NCI-H1417 treated with DMSO at 0.1 percent for 48 hours (cell line): ENCODE results near the gene FAM24A.

ENCODE experiments used
- DNase-seq: peaks from one replicate; lab custom pipeline; 2025; lab: John Stamatoyannopoulos, UW

The FAM24A gene

GRCh38 chr10:122931088-122931906, 20.9 kb downstream of the FAM24A start:
- DNase-seq = no peak

- DNase-seq = no peak
Measured at GRCh38 chr10:122939133-122939855, 28.9 kb downstream of the FAM24A start.

GRCh38 chr10:122939856-122940543, 29.6 kb downstream of the FAM24A start:
- DNase-seq = no peak

- no peak for DNase-seq
Measured at GRCh38 chr10:122949296-122949695, 38.9 kb downstream of the FAM24A start.

GRCh38 chr10:122953902-122954730, 43.7 kb downstream of the FAM24A start, which contains the start of gene C10orf88:
Gene C10orf88 (minus strand): TSS chr10:122954227. CDS start chr10:122954178, 49 bp downstream.
- peak; percentile 86 for DNase-seq

GRCh38 chr10:122954731-122955050, 44.3 kb downstream of the FAM24A start:
- DNase-seq = no peak

- DNase-seq = no peak
Measured at GRCh38 chr10:122955892-122956291, 45.5 kb downstream of the FAM24A start.

- no peak for DNase-seq
Measured at GRCh38 chr10:122957474-122957873, 47.1 kb downstream of the FAM24A start.

GRCh38 chr10:122962405-122962804, 52.0 kb downstream of the FAM24A start:
- DNase-seq = no peak
